H1 (cell line): ENCODE measurements around the gene LHFPL3. TPM values are rescaled to one million over a fixed set of nuclear protein-coding genes. Genes with fewer than 3 reads are reported as not detected.

ENCODE experiments used
- CTCF ChIA-PET: fragments of 300-600 bp; sonication (Branson Sonifier 250); formaldehyde crosslinking; loops from one replicate; lab custom pipeline; 2021; ENCODE audit not compliant: partially characterized antibody; lab: Charles Lee
- POLR2A ChIA-PET: fragments of 300-600 bp; sonication (Branson Sonifier 250); formaldehyde crosslinking; loops from one replicate; lab custom pipeline; 2021; ENCODE audit warnings: inconsistent platforms; ENCODE audit not compliant: partially characterized antibody; lab: Charles Lee
- DNase-seq, 2 experiments: peaks; one replicate each; pipeline versions ENCODE4 v3.0.0 to v3.0.0-alpha.2; 2010 to 2022; ENCODE audit warnings: low spot score in 2 of 2, low read depth in 1 of 2, mixed read lengths in 1 of 2
- FAIRE-seq: peaks from 2 replicates; lab custom pipeline; 2011; peaks lifted over from hg19 to GRCh38; lab: Jason Lieb, UNC
- H2AFZ ChIP-seq: 2 replicates; pipeline ENCODE4 v1.8.1; 2012; ENCODE audit warnings: low read length, inconsistent platforms
- H2AK5ac ChIP-seq: 2 replicates; pipeline ENCODE4 v1.6.1; 2013; ENCODE audit warnings: low read depth, low read length
- H2BK120ac ChIP-seq: replicated peaks from 2 replicates; pipeline ENCODE3; 2013; ENCODE audit warnings: low read depth, low read length, inconsistent platforms
- H2BK12ac ChIP-seq: 2 replicates; pipeline ENCODE4 v1.6.1; 2013; ENCODE audit warnings: low read depth, low read length
- H2BK15ac ChIP-seq: 2 replicates; pipeline ENCODE4 v1.6.1; 2013; ENCODE audit warnings: low read length
- H2BK20ac ChIP-seq: 2 replicates; pipeline ENCODE4 v1.6.1; 2013; ENCODE audit warnings: low read length
- H2BK5ac ChIP-seq: 2 replicates; pipeline ENCODE4 v1.6.1; 2013; ENCODE audit warnings: low read depth, low read length
- H3K14ac ChIP-seq: 2 replicates; pipeline ENCODE4 v1.6.1; 2013; ENCODE audit warnings: inconsistent platforms; ENCODE audit not compliant: insufficient read length
- H3K18ac ChIP-seq: 2 replicates; pipeline ENCODE4 v1.6.1; 2013; ENCODE audit warnings: low read length; ENCODE audit errors: extremely low read depth
- H3K23ac ChIP-seq: 2 replicates; pipeline ENCODE4 v1.6.1; 2013; ENCODE audit warnings: inconsistent platforms; ENCODE audit not compliant: insufficient read length
- H3K23me2 ChIP-seq: 2 replicates; pipeline ENCODE4 v1.6.1; 2013; ENCODE audit warnings: low read depth, low read length
- H3K27ac ChIP-seq: 2 replicates; pipeline ENCODE4 v1.6.1; 2011; ENCODE audit warnings: low read depth, low read length, inconsistent platforms
- H3K27me3 ChIP-seq, 4 experiments: replicated peaks in 1 of 4; 1 replicate in 1 of 4; 2 replicates in 3 of 4; pipeline versions ENCODE4 v1.6.1 to v1.8.1; 2011 to 2013; ENCODE audit warnings: low read length in 3 of 4, mild to moderate bottlenecking in 3 of 4, inconsistent platforms in 2 of 4, mixed read lengths in 2 of 4, moderate library complexity in 1 of 4; ENCODE audit not compliant: control insufficient read depth in 3 of 4, insufficient read depth in 3 of 4; ENCODE audit errors: extremely low read depth in 1 of 4
- H3K36me3 ChIP-seq, 4 experiments: 2 replicates each; pipeline versions ENCODE4 v1.6.1 to v1.8.1; 2011 to 2013; ENCODE audit warnings: mild to moderate bottlenecking in 4 of 4, low read length in 3 of 4, moderate library complexity in 2 of 4, control low read depth in 1 of 4, inconsistent platforms in 1 of 4; ENCODE audit not compliant: insufficient read depth in 4 of 4, control insufficient read depth in 2 of 4
- H3K4ac ChIP-seq: replicated peaks from 2 replicates; pipeline ENCODE3; 2013; ENCODE audit warnings: low read length, low read depth, mixed read lengths, inconsistent platforms; ENCODE audit not compliant: insufficient read length
- H3K4me1 ChIP-seq, 4 experiments: replicated peaks in 1 of 4; 1 replicate in 1 of 4; 2 replicates in 3 of 4; pipeline versions ENCODE4 v1.6.1 to v1.8.1; 2011 to 2013; ENCODE audit warnings: low read length in 3 of 4, inconsistent platforms in 2 of 4, mixed read lengths in 1 of 4; ENCODE audit not compliant: insufficient read depth in 4 of 4, control insufficient read depth in 3 of 4
- H3K4me2 ChIP-seq, 2 experiments: 2 replicates each; pipeline versions ENCODE4 v1.6.1 to v1.8.1; 2011 to 2013; ENCODE audit warnings: low read depth in 2 of 2, low read length in 2 of 2, control low read depth in 1 of 2, inconsistent platforms in 1 of 2, mild to moderate bottlenecking in 1 of 2; ENCODE audit not compliant: insufficient read depth in 1 of 2
- H3K4me3 ChIP-seq, 4 experiments: fragments of 200-600, 300-600 bp in 1 of 4; sonication (generic), shearing (Covaris generic), sonication (Bioruptor Twin) in 1 of 4; 2 replicates each; pipeline versions ENCODE4 v1.5.1 to v1.8.1; 2011 to 2016; ENCODE audit warnings: low read length in 4 of 4, low read depth in 3 of 4, control low read depth in 2 of 4, inconsistent platforms in 2 of 4, mild to moderate bottlenecking in 2 of 4, mixed read lengths in 1 of 4, moderate library complexity in 1 of 4; ENCODE audit not compliant: insufficient read depth in 2 of 4; ENCODE audit errors: extremely low read depth in 1 of 4
- H3K56ac ChIP-seq: replicated peaks from 2 replicates; pipeline ENCODE3; 2013; ENCODE audit warnings: low read depth, mild to moderate bottlenecking, mixed read lengths, low read length, inconsistent platforms; ENCODE audit not compliant: insufficient read length
- H3K79me1 ChIP-seq: 2 replicates; pipeline ENCODE4 v1.6.1; 2013; ENCODE audit warnings: low read depth, low read length, control low read depth
- H3K79me2 ChIP-seq, 2 experiments: 2 replicates each; pipeline versions ENCODE4 v1.6.1 to v1.8.1; 2012 to 2013; ENCODE audit warnings: low read length in 2 of 2, mild to moderate bottlenecking in 2 of 2, inconsistent platforms in 1 of 2; ENCODE audit not compliant: insufficient read depth in 2 of 2, control insufficient read depth in 1 of 2
- H3K9ac ChIP-seq, 4 experiments: replicated peaks in 1 of 4; 1 replicate in 1 of 4; 2 replicates in 3 of 4; pipeline versions ENCODE4 v1.6.1 to v1.8.1; 2011 to 2013; ENCODE audit warnings: low read depth in 3 of 4, low read length in 3 of 4, control low read depth in 2 of 4, mild to moderate bottlenecking in 2 of 4, moderate library complexity in 2 of 4, inconsistent platforms in 1 of 4; ENCODE audit errors: extremely low read depth in 1 of 4
- H3K9me3 ChIP-seq, 2 experiments: 2 replicates each; pipeline versions ENCODE4 v1.6.1 to v1.8.1; 2012 to 2013; ENCODE audit warnings: mild to moderate bottlenecking in 2 of 2, moderate library complexity in 2 of 2, control low read depth in 1 of 2, inconsistent platforms in 1 of 2, low read depth in 1 of 2, low read length in 1 of 2, mixed read lengths in 1 of 2; ENCODE audit not compliant: insufficient read depth in 2 of 2
- H4K20me1 ChIP-seq, 2 experiments: replicated peaks in 1 of 2; 2 replicates each; pipeline versions ENCODE3 to v1.8.1; 2011 to 2013; ENCODE audit warnings: inconsistent platforms in 2 of 2, low read length in 2 of 2, mild to moderate bottlenecking in 1 of 2; ENCODE audit not compliant: insufficient read depth in 2 of 2, control insufficient read depth in 1 of 2
- H4K5ac ChIP-seq: 2 replicates; pipeline ENCODE4 v1.6.1; 2013; ENCODE audit warnings: low read length, low read depth, mixed read lengths, inconsistent platforms; ENCODE audit not compliant: insufficient read length
- H4K8ac ChIP-seq: 2 replicates; pipeline ENCODE4 v1.8.0; 2013; ENCODE audit warnings: mild to moderate bottlenecking, moderate library complexity, low read length, inconsistent platforms; ENCODE audit not compliant: insufficient read depth; ENCODE audit errors: extremely low read depth
- H4K91ac ChIP-seq: replicated peaks from 2 replicates; pipeline ENCODE3; 2013; ENCODE audit warnings: low read length, mixed read lengths, inconsistent platforms; ENCODE audit not compliant: insufficient read length
- NANOG ChIP-seq: IDR thresholded peaks from 2 replicates; pipeline ENCODE4 v1.6.1; 2011; ENCODE audit warnings: low read length, low read depth, mild to moderate bottlenecking, inconsistent platforms; ENCODE audit not compliant: insufficient read depth, poor library complexity, severe bottlenecking
- POLR2AphosphoS5 ChIP-seq: IDR thresholded peaks from 2 replicates; pipeline ENCODE4 v1.6.1; 2011; ENCODE audit warnings: low read depth, low read length
- SAP30 ChIP-seq: fragments of 300-600 bp; sonication (generic); IDR thresholded peaks from 2 replicates; pipeline ENCODE4 v1.7.1; 2012; ENCODE audit warnings: low read length, moderate library complexity, mild to moderate bottlenecking, inconsistent platforms; ENCODE audit not compliant: insufficient read depth, insufficient replicate concordance
- whole genome bisulfite sequencing, 2 experiments: shearing (Covaris generic) in 1 of 2; methylation state at CpG; one replicate each; pipeline versions ENCODE4 v1.1.6 to v1.1.7; 2013 to 2015; ENCODE audit warnings: low lambda C conversion rate in 2 of 2, mixed read lengths in 2 of 2, inconsistent platforms in 1 of 2, low coverage in 1 of 2, missing lambda C conversion rate in 1 of 2; ENCODE audit not compliant: insufficient replicate concordance in 2 of 2, insufficient coverage in 1 of 2, insufficient read length in 1 of 2; ENCODE audit errors: extremely low coverage in 1 of 2, missing lambda C conversion rate in 1 of 2; 5-methylcytosine and 5-hydroxymethylcytosine counted together
- polyA plus RNA-seq, 7 experiments: library from polyadenylated mRNA; depleted of rRNA in 3 of 7; stranded (reverse) in 5 of 7; unstranded in 2 of 7; fragments of >200 nt in 5 of 7; fragments of 200-250 nt in 2 of 7; gene quantifications; 1 replicate in 5 of 7; 2 replicates in 1 of 7; 4 replicates in 1 of 7; pipeline versions ENCODE4 v1.2.1 to v1.2.3, GENCODE V29; 2011 to 2013; ENCODE audit warnings: missing spikeins in 2 of 7, mixed read lengths in 2 of 7
- total RNA-seq: library from RNA; stranded (reverse); fragmentation: NEBNext Ultra II Directional; extraction: Animal tissue kit (Norgen Biotek cat#: 25700); gene quantifications from 2 replicates; pipeline ENCODE4 v1.2.1, GENCODE V29; 2021

LHFPL3 gene
- total and polyA plus RNA-seq, 2 of the 8 experiments (the other 6 are each of a cell fraction or from before 2014, with no cell fraction given), result 0.24 to 0.50 TPM

- no peak overlapping the region for H2AFZ ChIP-seq
- no peaks in the 10 kb centered on the region for H3K36me3 ChIP-seq
- no peak for DNase-seq
- H2BK5ac ChIP-seq, result no peak overlapping the region
- no peak overlapping the region for H4K5ac ChIP-seq
- H3K9ac ChIP-seq, result no peak overlapping the region
- no peak overlapping the region for H3K56ac ChIP-seq
- no peaks in the 10 kb centered on the region for H3K27me3 ChIP-seq
- 75% methylated on average over 1 of the region's 1 CpG; no CpG with 5 or more reads in 1 of the 2 experiments for WGBS, 2 experiments
- no peak overlapping the region for H3K14ac ChIP-seq
- no peak overlapping the region for H4K8ac ChIP-seq
- no peaks in the 10 kb centered on the region for H3K79me1 ChIP-seq
- H3K4me3 ChIP-seq, result no peak overlapping the region
- no peaks in the 10 kb centered on the region for H4K20me1 ChIP-seq
- no peaks in the 10 kb centered on the region for H3K4me1 ChIP-seq
- no peak overlapping the region for H2BK15ac ChIP-seq
- H4K91ac ChIP-seq, result no peak overlapping the region
- H3K23ac ChIP-seq, result no peak overlapping the region
- no peak for TF ChIP-seq SAP30
- TF ChIP-seq NANOG, result no peak
- TF ChIP-seq POLR2AphosphoS5, result no peak
- TF ChIP-seq, all 59 proteins: peak for 0
- no peak overlapping the region for H2AK5ac ChIP-seq
- ChIA-PET CTCF (no interaction called here), POLR2A (no interaction called here)
- H3K18ac ChIP-seq, result no peak overlapping the region
- peaks cover 30 to 47% of the 10 kb centered on the region in 2 experiments for H3K9me3 ChIP-seq
- no peak overlapping the region for H3K4ac ChIP-seq
- H3K4me2 ChIP-seq, result no peak overlapping the region
- H2BK12ac ChIP-seq, result no peak overlapping the region
- no peak for FAIRE-seq
- H3K79me2 ChIP-seq, result no peaks in the 10 kb centered on the region
- H2BK120ac ChIP-seq, result no peak overlapping the region
- no peak overlapping the region for H3K27ac ChIP-seq
- H2BK20ac ChIP-seq, result no peak overlapping the region
- no peaks in the 10 kb centered on the region for H3K23me2 ChIP-seq
These were observed 276.3 kb downstream of the LHFPL3 start for GRCh38 chr7:104604706-104605105.
